MG63 (cell line): Measurements from ENCODE around the gene SCT. TPM values are rescaled to one million over a fixed set of nuclear protein-coding genes. Genes with fewer than 3 reads are reported as not detected.

Experiments
- DNase-seq: peaks from one replicate; pipeline ENCODE4 v3.0.0-alpha.2; 2020
- H3K27me3 ChIP-seq: fragments of 250-450 bp; sonication (Bioruptor Pico); 2 replicates; pipeline ENCODE4 v1.5.1; 2020; ENCODE audit warnings: mild to moderate bottlenecking, moderate library complexity
- H3K36me3 ChIP-seq: fragments of 250-450 bp; sonication (Bioruptor Pico); 2 replicates; pipeline ENCODE4 v1.5.1; 2020; ENCODE audit warnings: mild to moderate bottlenecking, moderate library complexity
- H3K4me3 ChIP-seq: fragments of 250-450 bp; sonication (Bioruptor Pico); 2 replicates; pipeline ENCODE4 v1.5.1; 2020; ENCODE audit warnings: mild to moderate bottlenecking, moderate library complexity
- H3K9me3 ChIP-seq: fragments of 250-450 bp; sonication (Bioruptor Pico); 2 replicates; pipeline ENCODE4 v1.5.1; 2020; ENCODE audit warnings: mild to moderate bottlenecking, moderate library complexity
- total RNA-seq: library from RNA; depleted of rRNA; stranded (reverse); fragments of >200 nt; shearing (Covaris generic); gene quantifications from 2 replicates; pipeline ENCODE4 v1.2.3, GENCODE V29; 2014; ENCODE audit warnings: low replicate concordance

SCT gene
- total RNA-seq, 1 experiment from 2014 or later, result not detected

DNA sequence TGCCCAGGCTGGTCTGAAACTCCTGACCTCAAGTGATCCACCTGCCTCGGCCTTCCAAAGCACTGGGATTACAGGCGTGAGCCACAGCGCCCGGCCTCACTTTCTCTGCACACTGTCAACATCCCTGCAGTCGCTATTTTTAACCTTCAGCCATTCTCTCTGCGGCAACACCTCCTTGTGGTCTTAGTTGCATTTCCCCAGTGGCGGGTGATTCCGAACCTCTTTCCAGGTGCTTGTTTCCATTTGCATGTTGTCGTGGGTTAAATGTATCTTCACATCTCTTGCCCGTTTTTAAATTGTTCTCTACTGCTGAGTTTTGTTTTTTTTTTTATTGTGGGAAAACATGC lies 2.2 kb upstream of the SCT start:
- Histone ChIP-seq H3K4me3 (no peak overlapping the region), H3K27me3 (no peaks in the 10 kb centered on the region), H3K9me3 (no peaks in the 10 kb centered on the region), H3K36me3 (peaks cover 18% of the 10 kb centered on the region)
- no peak for DNase-seq

DNA sequence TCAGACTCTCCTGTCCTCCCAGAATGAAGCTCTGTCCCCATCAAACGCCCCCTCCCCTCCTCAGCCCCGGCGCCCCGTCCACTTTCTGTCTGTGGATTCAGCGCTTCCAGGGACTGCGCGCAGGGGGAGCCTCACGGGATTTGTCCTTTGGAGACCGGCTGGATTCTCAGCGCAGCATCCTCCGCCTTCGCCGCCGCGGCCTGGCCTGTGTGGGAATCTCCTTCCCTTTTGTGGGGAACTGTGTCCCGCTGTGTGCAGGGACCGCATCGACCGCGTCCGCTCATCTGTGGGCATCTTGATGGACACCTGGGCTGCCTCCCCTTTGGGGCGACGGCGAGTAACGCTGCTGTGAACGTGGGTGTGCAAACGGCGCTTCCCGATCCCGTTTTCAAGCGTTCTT lies 1.1 kb upstream of the SCT start:
- Histone ChIP-seq H3K4me3 (no peak overlapping the region), H3K9me3 (no peaks in the 10 kb centered on the region), H3K36me3 (peaks cover 20% of the 10 kb centered on the region), H3K27me3 (no peaks in the 10 kb centered on the region)
- no peak for DNase-seq

DNA sequence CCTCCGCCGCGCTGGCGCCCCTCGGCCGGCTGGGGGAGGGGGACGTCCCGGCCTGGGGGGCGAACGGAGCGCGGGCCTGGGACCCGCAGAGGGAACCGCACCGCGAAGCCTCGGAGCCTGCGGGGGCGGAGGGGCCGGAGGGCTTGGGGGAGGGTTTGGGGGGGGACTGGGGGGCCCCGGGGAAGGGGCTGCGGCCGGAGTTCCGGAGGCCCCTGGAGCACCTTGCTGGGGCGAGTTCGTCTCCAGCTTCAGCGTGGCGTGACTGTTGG lies 261 bp upstream of the SCT start:
- DNase-seq, result no peak
- H3K36me3 ChIP-seq, result peaks cover 25% of the 10 kb centered on the region
- H3K4me3 ChIP-seq, result no peak overlapping the region
- no peaks in the 10 kb centered on the region for H3K9me3 ChIP-seq
- H3K27me3 ChIP-seq, result no peaks in the 10 kb centered on the region

DNA sequence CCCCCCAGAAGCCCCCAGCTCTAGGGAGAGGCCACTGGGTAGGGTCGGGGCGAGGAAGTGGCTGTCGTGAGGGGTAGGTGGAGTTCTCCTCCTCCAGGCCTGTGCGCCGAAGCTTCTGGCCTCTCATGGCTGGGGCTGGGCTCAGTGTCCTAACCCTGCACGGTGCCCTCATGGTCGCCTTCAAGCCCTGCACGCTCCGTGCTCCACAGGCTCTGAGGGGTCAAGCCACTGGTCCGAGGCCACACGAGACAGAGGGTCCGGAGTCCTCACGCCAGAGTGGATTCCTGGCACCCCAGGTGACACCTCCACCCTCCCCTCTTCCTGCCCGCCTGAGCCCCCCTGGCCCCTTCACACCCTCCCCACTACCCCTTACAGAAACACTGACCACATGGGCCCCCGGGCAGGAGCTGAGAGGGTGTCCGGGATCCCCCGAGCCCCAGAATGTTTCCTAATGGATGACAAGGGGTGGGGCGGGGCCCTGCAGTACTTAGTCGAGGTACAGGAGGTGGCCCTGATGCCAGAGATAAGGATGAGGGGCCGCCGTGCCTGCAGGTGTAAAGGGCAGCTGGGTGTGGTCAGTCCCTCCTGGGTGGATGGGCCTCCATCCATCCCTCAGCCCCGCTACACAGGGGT lies 1.2 kb downstream of the SCT start:
- Histone ChIP-seq H3K36me3 (peaks cover 24% of the 10 kb centered on the region), H3K9me3 (no peaks in the 10 kb centered on the region), H3K27me3 (no peaks in the 10 kb centered on the region), H3K4me3 (no peak overlapping the region)
- DNase-seq, result no peak

DNA sequence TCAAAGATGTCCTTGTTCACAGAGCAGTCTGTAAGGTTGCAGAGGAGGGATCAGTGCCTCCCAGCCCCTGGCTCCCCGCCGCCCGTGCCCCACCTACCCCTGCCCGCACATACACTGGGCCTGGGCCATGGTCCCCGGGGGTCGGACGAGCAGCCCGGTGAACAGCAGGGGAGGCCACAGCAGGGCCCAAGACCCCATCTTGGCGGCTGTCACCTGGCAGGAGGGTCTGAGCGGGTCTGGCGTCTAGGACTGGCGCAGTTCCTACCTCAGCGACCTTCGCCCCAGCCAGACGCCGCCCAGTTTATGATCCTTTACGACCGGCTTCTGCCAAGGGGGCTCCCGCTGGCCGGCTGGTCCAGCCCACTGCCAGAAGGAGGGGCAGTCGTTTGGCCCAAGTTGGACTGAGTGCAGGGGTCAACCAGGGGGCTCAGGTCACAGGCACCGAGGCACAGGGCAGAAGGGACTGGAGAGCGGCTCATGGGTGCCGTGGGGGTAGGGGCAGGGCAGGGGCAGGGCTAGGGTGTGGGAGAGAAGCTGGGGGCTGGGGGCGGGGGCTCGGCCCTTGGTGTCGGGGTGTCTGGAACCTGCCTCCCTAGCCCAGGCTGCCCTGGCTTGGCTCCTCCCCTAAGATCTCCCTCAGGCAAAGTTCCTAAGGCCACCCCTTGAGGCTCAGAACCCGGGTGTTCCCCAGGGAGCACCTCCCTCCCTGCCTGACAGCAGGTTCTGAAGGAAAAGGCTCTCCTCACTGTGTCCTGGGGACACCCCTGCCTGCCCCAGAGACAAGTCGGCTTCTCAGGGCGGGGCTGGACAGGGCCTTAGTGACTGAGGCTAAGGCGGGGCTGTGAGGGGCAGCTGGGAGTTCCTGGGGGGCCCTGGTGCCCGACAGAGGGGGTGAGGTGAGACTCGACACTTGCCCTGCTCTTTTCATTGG lies 2.0 kb downstream of the SCT start, which contains the start of gene CDHR5:
Gene CDHR5 (minus strand): TSS at position 251 of the 931 bp plus-strand sequence. CDS start 53 bp downstream, at position 198.
- Histone ChIP-seq H3K27me3 (no peaks in the 10 kb centered on the region), H3K4me3 (no peak within 1 kb of the TSS), H3K9me3 (no peaks in the 10 kb centered on the region), H3K36me3 (peaks cover 18% of the 10 kb centered on the region)
- no peak for DNase-seq

DNA sequence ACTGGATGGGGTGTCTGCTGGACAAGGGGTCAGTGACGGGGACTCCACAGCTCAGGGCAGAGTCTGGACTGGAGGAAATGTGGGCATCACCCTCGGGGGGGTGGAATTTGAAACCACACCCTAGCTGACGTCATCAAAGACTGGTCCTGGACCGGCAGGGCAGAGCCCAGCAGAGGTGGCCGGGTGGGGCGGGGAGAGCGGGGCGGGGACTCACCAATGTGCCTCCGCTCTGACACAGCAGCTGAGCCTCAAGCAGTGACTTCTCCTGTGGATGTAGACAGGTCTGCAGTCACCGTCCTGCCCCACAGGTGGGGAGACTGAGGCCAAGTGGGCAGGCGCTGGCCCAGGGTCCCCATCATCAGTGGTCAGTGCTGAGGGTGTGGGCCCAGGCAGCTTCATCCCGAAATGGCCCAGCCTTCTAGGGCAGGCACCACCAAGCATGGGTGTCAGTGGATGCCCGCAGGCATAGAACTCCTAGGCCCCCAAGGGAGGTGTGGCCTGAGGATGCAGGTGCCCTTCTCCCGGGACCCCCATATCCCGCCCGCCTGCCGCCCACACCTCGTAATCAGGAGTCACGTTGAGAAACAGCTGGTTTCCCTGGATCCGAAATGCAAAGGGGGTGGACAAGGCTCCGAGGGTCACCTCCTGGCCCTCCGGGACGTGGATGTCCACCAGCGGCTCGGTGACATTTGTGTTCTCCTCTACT lies 2.8 kb downstream of the SCT start:
- H3K27me3 ChIP-seq, result no peaks in the 10 kb centered on the region
- H3K4me3 ChIP-seq, result no peak overlapping the region
- DNase-seq, result peak; percentile 60
- H3K9me3 ChIP-seq, result no peaks in the 10 kb centered on the region
- peaks cover 12% of the 10 kb centered on the region for H3K36me3 ChIP-seq

DNA sequence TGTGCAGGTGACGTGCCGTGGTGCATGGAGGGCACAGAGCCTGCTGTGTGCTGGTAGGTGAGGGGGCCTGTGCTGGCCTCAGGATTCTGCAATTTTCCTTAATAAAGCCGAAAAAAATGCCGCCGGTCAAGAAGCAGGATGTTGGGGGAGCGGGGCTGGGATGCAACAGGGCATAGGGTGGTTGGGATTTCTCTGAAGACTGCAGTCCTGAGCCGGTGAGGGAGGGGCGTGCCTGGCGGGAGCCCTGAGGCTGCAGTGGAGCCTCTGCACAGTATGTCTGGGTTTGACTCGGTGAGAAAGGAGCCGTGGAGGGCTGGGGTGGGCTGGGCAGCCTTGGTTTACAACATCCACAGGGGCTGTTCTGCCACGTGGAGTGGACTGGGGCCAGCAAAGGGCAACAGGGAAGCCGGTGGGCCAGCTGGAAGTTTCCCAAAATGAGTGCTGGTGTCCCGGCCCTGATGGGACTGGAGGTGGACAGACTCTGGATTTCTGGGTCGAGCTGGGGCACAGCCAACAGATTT lies 3.6 kb downstream of the SCT start:
- peaks cover 9% of the 10 kb centered on the region for H3K36me3 ChIP-seq
- no peaks in the 10 kb centered on the region for H3K27me3 ChIP-seq

DNA sequence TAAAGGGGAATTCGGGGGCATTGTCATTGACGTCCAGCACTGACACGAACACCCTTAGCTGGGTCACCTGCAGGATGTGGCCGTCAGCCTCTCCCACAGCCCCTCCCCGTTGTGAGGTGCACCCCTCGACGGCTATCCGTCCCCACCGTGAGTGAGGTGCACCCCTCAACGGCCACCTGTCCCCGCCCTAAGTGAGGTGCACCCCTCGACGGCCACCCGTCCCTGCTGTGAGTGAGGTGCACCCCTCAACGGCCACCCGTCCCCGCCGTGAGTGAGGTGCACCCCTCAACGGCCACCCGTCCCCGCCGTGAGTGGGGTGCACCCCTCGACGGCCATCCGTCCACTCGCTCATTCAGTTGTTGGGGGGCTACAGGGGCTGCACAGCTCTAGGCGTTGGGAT lies 5.1 kb downstream of the SCT start:
- Histone ChIP-seq H3K4me3 (no peak overlapping the region), H3K9me3 (no peaks in the 10 kb centered on the region), H3K36me3 (peaks cover 16% of the 10 kb centered on the region), H3K27me3 (no peaks in the 10 kb centered on the region)
- no peak for DNase-seq

More for the DNA sequence above, 3.6 kb downstream of the SCT start:
- DNase-seq, result no peak
- H3K4me3 ChIP-seq, result no peak overlapping the region
- no peaks in the 10 kb centered on the region for H3K9me3 ChIP-seq

DNA sequence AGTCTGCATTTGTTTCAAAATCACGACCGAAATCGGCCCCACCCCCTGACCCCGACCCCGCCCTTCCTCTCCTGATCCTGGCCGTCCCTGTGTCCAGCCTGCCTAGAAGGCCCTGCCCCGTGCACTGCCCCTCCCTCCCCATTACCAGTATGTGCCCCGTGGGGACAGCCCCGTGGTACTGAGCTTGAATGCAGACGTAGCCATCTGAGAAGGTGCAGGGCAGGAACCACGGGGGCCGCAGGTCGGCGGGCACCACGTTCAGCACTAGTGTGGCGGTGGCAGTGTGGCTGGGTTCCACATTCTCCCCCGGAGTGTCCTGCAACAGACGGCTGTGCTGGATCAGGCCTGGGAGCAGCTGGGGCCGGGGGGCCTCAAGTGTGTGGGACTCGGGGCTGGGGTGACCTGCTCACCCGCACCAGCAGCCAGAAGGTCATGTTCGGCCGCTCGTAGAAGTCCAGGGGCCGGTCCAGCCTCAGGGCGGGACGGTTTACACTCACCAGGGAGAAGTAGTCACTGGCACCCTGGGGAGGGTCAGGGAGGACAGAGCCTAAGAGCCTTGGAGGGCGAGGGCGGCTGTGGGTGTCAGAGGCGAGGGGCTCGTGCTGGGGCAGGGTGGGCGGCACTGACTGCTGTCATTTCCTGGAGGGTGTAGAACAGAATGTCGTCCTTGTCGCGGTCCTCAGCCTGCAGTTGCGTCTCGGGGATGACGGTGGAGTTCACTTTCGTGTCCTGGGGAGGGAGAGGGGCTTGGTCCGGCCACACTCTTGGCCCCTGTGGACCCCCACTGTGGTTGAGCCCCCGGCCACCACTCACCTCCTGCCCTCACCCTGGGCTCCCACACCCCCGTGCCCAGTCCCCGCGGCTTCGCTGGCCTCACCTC lies 5.8 kb downstream of the SCT start:
- no peaks in the 10 kb centered on the region for H3K9me3 ChIP-seq
- peaks cover 18% of the 10 kb centered on the region for H3K36me3 ChIP-seq
- H3K27me3 ChIP-seq, result no peaks in the 10 kb centered on the region
- H3K4me3 ChIP-seq, result no peak overlapping the region
- no peak for DNase-seq

DNA sequence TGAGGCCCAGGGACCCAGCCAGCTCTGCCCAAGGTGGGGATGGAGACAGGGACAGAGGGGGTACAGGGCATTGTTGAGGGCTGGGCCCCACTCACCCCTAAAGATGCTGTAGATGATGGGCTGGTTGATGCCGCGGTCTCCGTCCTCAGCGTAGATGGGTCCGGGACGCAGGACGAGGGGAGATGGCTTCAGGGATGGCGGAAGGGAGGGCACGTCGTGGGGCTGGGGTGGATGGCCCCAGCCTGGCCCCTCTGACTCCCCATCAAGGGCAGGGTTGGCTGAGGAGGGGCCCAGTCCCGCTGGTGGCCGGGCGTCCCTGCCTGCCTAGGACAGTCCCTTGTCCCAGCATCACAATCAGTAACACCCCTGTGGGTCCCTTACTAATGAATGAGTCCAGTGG lies 6.8 kb downstream of the SCT start:
- no peak for DNase-seq
- Histone ChIP-seq H3K36me3 (peaks cover 23% of the 10 kb centered on the region), H3K4me3 (no peak overlapping the region), H3K27me3 (no peaks in the 10 kb centered on the region), H3K9me3 (no peaks in the 10 kb centered on the region)

DNA sequence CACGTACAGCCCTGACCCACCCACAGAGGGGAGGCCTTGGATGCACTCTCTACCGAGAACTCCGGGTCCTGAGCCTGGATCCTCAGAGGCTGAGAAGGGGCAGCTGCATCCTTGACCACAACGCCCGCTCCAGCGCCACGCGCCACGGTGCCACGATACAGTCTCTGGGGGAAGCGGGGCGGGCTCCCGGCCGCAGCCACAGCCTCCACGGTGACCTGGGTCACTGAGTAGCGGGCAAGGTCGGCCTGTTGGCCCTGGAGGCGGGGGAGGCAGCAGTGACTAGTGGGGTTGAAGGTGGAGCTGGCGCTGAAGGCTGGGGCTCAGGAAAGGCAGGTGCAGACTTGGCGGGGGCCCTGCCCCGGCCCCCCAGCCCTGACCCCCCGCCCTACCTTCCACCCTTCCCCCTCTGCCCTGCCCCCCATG lies 7.3 kb downstream of the SCT start:
- H3K4me3 ChIP-seq, result no peak overlapping the region
- no peaks in the 10 kb centered on the region for H3K9me3 ChIP-seq
- DNase-seq, result no peak
- peaks cover 29% of the 10 kb centered on the region for H3K36me3 ChIP-seq
- no peaks in the 10 kb centered on the region for H3K27me3 ChIP-seq

DNA sequence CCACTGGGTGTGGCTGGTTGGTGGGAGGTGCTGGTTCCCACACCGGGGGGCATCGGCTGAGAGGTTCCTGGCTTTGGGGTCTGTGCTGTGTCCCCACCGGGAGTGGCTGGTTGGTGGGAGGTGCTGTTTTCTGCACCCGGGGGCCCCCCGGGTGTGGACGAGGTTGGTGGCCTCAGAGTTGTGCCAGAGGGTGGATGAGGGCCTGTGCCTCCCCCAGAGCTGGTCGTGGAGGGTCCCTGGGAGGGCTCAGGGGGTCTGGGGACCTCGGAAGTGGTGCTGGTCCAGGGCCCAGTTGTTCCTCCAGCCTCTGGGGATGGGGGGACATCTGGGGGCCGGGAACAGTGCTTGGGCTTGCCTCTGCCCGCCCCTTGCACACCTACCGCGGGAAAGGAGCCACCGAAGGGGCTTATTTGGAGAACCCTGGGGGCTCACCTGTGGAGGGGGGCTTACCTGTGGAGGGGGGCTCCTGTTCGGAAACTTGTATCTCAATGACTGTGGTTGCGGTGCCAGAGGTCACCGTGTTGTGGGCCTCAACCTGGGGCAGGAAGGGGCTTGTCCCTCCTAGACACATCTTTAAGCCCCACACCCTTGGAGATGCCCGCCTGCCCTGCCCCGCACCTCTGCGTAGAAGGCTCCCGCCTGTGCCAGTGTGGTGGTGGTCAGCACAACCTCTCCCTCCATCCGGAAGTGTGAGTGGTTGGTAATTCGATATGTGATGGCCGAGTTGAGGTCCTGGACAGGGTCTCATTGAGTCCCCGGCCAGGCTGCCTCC lies 7.9 kb downstream of the SCT start:
- no peak for DNase-seq
- Histone ChIP-seq H3K4me3 (no peak overlapping the region), H3K9me3 (no peaks in the 10 kb centered on the region), H3K27me3 (no peaks in the 10 kb centered on the region), H3K36me3 (peaks cover 35% of the 10 kb centered on the region)

DNA sequence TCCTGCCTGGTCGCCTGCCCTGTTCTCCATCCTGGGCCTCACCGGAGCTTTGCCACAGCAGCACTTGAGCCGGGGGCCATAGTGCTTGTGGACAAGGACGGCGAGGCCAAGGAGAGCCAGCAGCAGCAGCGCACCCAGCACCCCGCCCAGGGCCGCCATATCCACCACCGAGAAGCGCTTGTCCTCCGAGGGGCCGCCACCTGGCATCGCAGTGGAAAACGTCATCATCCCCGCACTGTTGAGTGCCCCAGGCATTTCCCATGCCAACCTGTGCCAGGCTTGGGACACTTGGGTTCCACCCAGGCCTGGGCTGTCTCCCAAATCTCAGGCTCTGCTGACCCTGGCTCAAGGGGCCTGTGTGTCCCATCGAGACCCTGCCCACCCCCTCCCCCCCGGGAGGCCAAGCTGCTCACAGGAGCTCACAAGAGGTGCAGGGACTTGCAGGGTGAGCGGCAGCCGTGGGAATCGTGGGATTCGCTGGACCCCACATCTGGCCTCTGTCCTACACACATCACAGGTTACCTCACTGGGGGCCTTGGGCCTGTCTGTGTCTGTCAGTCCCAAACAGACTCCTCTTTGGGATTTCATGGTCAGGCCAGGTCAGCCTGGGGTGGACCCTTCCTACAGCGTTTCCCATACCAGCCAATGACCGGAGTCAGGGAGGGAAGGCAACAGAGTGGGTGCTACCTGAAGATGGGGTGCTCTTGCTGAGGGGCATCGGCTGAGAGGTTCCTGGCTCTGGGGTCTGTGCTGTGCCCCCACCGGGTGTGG lies 8.9 kb downstream of the SCT start:
- no peak for DNase-seq

DNA sequence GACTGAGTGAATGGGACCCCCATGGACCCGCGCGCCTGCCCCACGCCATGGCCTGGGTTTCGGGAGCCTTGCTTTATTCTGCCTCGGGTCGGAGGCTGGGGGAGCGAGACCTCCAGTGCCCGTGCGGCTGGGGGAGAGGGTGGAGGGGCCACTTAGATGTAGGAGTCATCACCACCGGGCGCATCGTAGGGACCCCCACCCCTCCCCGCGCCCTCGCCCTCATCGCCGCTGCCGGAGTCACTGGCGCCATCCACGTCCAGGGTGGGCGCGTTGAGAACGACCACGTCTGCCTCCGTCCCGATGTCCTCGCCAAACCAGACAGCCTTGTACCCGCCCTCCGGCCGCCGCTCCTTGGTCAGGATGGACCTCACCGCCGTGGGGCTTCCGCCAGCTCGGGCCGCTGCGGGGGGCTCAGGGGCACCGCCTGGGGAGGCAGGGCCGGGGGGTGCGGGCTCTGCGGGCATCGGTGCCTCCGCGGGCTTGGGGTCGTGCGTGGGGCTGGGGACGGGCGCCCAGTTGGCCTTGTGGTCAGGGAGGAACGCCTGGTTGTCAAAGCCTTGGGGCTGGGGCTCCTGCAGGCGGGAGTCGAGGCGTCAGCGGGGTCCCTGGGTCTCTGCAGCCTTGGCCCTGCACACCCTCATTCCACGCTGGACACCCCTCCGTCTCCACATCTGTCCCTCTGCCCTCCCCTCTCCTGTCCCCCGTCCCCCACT lies 9.6 kb downstream of the SCT start:
- Histone ChIP-seq H3K36me3 (peaks cover 40% of the 10 kb centered on the region), H3K27me3 (no peaks in the 10 kb centered on the region), H3K4me3 (no peak overlapping the region), H3K9me3 (no peaks in the 10 kb centered on the region)
- DNase-seq, result no peak

More for the DNA sequence above, 8.9 kb downstream of the SCT start:
- no peak overlapping the region for H3K4me3 ChIP-seq
- no peaks in the 10 kb centered on the region for H3K9me3 ChIP-seq
- H3K36me3 ChIP-seq, result peaks cover 40% of the 10 kb centered on the region
- H3K27me3 ChIP-seq, result no peaks in the 10 kb centered on the region
